HFFc6 (cell line): ENCODE measurements around the gene NR0B2. TPM values are rescaled to one million over a fixed set of nuclear protein-coding genes. Genes with fewer than 3 reads are reported as not detected.
A peak's percentile ranks its signal among the peaks of the same experiment; 100 is the strongest.

Experiments used
- DNase-seq: peaks from one replicate; pipeline ENCODE4 v3.0.0-alpha.2; 2018
- H3K27ac Mint-ChIP-seq: 2 replicates; pipeline ENCODE4 v1.8.0; 2020; ENCODE audit warnings: mild to moderate bottlenecking, mixed read lengths
- H3K27me3 Mint-ChIP-seq: 2 replicates; pipeline ENCODE4 v1.8.0; 2021; ENCODE audit warnings: mild to moderate bottlenecking, moderate library complexity, mixed read lengths; ENCODE audit not compliant: insufficient read depth
- H3K36me3 Mint-ChIP-seq: 2 replicates; pipeline ENCODE4 v1.8.0; 2021; ENCODE audit warnings: low read depth, mixed read lengths
- H3K4me1 Mint-ChIP-seq: 2 replicates; pipeline ENCODE4 v1.8.0; 2020; ENCODE audit warnings: low read depth, mixed read lengths
- H3K4me3 Mint-ChIP-seq: 2 replicates; pipeline ENCODE4 v1.8.0; 2020; ENCODE audit warnings: mild to moderate bottlenecking, moderate library complexity, mixed read lengths
- H3K9me3 Mint-ChIP-seq: 2 replicates; pipeline ENCODE4 v1.8.0; 2020; ENCODE audit warnings: mild to moderate bottlenecking, mixed read lengths
- CTCF ChIP-seq: fragments of 200-600 bp; sonication (generic); IDR thresholded peaks from 2 replicates; pipeline ENCODE4 v1.5.0; 2021; ENCODE audit warnings: antibody characterized with exemption, mild to moderate bottlenecking
- total RNA-seq, 6 experiments: library from RNA; stranded (reverse); fragmentation: NEBNext Ultra II Directional; extraction: Animal tissue kit (Norgen Biotek cat#: 25700); gene quantifications; 2 replicates in 1 of 6; 3 replicates in 5 of 6; pipeline ENCODE4 v1.2.3, GENCODE V29; 2021

Gene NR0B2
- total RNA-seq, 6 experiments from 2014 or later: not detected

- no peaks in the 10 kb centered on the region for H3K9me3 Mint-ChIP-seq
- H3K27me3 Mint-ChIP-seq: no peaks in the 10 kb centered on the region; the same call in 1 of the 2 replicates
- H3K27ac Mint-ChIP-seq: peak within 1 kb of the TSS; percentile 97
- H3K36me3 Mint-ChIP-seq: peaks cover 20% of the 10 kb centered on the region
- DNase-seq: peak; percentile 88
- H3K4me1 Mint-ChIP-seq: peaks cover 26% of the 10 kb centered on the region
- TF ChIP-seq CTCF: no peak
- H3K4me3 Mint-ChIP-seq: peak within 1 kb of the TSS; percentile 95
Measured at GRCh38 chr1:26900001-26900814, 13.6 kb downstream of the NR0B2 start, which contains the start of gene GPATCH3. Gene GPATCH3, minus strand, starts transcription at chr1:26900467. Its CDS starts 25 bp downstream, at chr1:26900442.

- no peak overlapping the region for H3K27ac Mint-ChIP-seq
- TF ChIP-seq CTCF: no peak
- no peaks in the 10 kb centered on the region for H3K9me3 Mint-ChIP-seq
- no peak for DNase-seq
- peaks cover 37% of the 10 kb centered on the region for H3K36me3 Mint-ChIP-seq
- no peak overlapping the region for H3K4me3 Mint-ChIP-seq
- H3K27me3 Mint-ChIP-seq: no peaks in the 10 kb centered on the region; the same call in 1 of the 2 replicates
- H3K4me1 Mint-ChIP-seq: peaks cover 26% of the 10 kb centered on the region
Measured at GRCh38 chr1:26897351-26897750, 16.4 kb downstream of the NR0B2 start.

GRCh38 chr1:26894263-26894662, 19.5 kb downstream of the NR0B2 start:
- no peaks in the 10 kb centered on the region for H3K9me3 Mint-ChIP-seq
- no peak for TF ChIP-seq CTCF
- no peak overlapping the region for H3K27ac Mint-ChIP-seq
- DNase-seq: no peak
- H3K4me3 Mint-ChIP-seq: no peak overlapping the region
- H3K27me3 Mint-ChIP-seq: no peaks in the 10 kb centered on the region; the same call in 1 of the 2 replicates
- peaks cover 35% of the 10 kb centered on the region for H3K36me3 Mint-ChIP-seq
- H3K4me1 Mint-ChIP-seq: peaks cover 18% of the 10 kb centered on the region

GRCh38 chr1:26890467-26890796, 23.3 kb downstream of the NR0B2 start:
- Mint-ChIP-seq H3K27ac (peak overlapping the region; percentile 93), H3K27me3 (no peaks in the 10 kb centered on the region; the same call in 1 of the 2 replicates), H3K4me1 (peaks cover 24% of the 10 kb centered on the region), H3K4me3 (peak overlapping the region; percentile 91), H3K36me3 (peaks cover 41% of the 10 kb centered on the region), H3K9me3 (no peaks in the 10 kb centered on the region)
- TF ChIP-seq CTCF: no peak
- no peak for DNase-seq

GRCh38 chr1:26889551-26890466, 24.0 kb downstream of the NR0B2 start, which contains the start of gene GPN2:
Gene GPN2, minus strand, starts transcription at chr1:26890283. Its CDS starts 187 bp downstream, at chr1:26890096.
- peak within 1 kb of the TSS; percentile 93 for H3K27ac Mint-ChIP-seq

More at GRCh38 chr1:26889551-26890466, 24.0 kb downstream of the NR0B2 start, which contains the start of gene GPN2:
- Mint-ChIP-seq H3K27me3 (no peaks in the 10 kb centered on the region; the same call in 1 of the 2 replicates), H3K36me3 (peaks cover 44% of the 10 kb centered on the region), H3K9me3 (no peaks in the 10 kb centered on the region), H3K4me1 (peaks cover 24% of the 10 kb centered on the region), H3K4me3 (peak within 1 kb of the TSS; percentile 91)
- TF ChIP-seq CTCF: no peak
- peak; percentile 60 for DNase-seq
